Activated CD4-positive, alpha-beta T cell treated with anti-CD3 and anti-CD28 coated beads for 24 hours (primary cell): ENCODE results near the gene EEF1AKMT1.

Experiments
- DNase-seq, 2 donors: peaks; one replicate each; pipeline ENCODE4 v3.0.0-alpha.2; 2020; ENCODE audit warnings: low read depth in 2 of 2

The EEF1AKMT1 gene

DNA sequence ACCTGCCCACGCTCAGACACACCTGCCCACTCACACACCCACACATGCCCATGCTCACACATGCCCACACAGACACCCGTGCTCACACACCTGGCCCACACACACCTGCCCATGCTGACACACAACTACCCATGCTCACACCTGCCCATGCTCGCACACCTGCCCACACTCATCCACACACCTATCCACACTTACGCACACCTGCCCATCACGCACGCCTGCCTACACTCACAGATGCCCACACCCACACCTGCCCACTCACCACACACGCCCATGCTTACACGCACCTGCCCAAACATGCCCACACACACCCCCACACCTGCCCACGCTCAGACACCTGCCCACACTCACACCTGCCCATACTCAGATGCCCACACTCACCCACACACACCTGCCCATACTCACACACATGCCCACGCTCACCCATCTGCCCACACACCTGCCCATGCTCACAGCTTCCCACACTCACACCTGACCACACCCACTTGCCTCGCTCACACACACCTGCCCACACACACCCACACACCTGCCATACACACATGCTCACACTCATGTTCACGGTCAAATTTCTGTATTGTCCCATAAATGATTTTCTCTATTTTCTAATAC is 54.7 kb downstream of the EEF1AKMT1 start:
- DNase-seq = no peak

DNA sequence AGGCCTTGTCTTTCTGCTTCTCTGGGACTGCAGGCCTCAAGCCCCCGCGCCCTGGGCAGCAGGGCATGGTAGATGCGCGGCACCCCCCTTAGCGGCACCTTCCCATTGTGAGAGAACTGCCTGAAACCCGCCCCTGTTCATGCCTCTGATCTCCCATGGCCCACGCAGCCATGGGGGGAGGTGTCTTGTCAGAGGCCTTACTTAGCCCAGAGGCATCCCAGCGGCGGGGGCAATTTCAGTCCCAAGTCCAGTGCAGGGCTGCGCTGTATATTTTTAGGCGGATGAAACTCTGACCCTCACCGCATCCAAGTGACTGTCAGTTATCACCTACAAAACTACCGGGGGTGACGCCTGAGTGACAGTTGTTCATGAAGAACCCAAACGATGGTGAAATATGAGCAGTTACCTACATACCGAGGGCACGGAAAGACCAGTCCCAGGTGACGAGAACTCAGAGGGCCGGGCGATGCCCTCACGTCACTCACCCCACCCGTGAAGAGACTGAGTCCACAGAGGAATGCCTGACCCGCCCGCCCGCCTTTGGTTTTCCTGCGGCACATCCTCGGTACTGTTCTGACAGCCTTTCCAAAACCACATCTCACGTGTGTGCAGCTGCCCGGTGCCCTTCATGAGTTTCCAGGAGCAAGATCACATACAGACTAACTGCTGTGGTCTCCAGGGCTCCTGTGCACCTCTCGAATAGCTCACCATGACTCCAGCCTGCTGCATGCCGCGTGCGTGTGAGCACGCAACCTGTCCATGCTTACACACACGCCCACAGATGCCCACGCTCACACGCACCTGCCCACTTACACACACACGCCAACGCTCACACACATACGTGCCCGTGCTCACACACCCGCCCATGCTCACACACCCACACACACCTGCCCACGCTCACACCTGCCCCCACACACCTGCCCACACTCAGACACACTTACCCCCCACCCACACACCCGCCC is 55.9 kb downstream of the EEF1AKMT1 start:
- no peak for DNase-seq

DNA sequence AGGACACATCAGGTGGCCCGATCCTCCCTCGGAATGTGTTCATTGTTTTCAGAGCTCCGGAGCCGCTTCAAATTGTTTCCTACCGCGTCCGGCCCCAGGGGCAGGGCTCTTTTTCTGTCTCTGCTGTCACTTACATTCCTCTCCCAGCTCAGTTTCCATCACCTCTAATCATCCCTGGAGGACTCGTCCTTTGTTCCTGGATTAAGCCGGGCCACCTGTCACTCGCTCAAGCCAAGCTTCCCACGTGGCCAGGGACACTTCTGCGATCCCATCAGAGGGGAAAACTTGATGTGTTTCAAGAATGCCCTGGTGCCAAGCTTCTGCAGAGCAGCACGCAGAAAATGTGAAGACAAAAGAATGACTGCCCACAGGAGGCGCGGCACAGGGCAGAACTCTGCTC is 56.8 kb downstream of the EEF1AKMT1 start:
- DNase-seq = no peak

DNA sequence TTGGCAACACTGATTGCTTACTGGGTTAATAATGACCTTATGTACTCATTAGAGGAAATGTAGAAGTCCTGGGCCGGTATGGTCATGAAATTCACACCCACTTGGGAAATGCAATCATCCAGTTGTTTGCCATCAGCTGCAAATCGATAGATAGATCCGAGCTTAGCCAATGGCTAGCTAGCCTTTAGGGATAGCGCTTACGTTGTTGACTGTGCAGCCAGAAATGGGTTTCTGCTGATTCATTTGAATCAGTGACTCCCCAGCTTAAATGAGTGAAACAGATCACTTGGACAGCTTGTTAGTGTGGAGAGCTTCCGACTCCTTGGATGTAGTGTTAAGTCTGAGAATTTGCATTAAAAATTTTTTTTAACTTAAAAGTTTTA is 58.4 kb downstream of the EEF1AKMT1 start:
- DNase-seq = no peak

DNA sequence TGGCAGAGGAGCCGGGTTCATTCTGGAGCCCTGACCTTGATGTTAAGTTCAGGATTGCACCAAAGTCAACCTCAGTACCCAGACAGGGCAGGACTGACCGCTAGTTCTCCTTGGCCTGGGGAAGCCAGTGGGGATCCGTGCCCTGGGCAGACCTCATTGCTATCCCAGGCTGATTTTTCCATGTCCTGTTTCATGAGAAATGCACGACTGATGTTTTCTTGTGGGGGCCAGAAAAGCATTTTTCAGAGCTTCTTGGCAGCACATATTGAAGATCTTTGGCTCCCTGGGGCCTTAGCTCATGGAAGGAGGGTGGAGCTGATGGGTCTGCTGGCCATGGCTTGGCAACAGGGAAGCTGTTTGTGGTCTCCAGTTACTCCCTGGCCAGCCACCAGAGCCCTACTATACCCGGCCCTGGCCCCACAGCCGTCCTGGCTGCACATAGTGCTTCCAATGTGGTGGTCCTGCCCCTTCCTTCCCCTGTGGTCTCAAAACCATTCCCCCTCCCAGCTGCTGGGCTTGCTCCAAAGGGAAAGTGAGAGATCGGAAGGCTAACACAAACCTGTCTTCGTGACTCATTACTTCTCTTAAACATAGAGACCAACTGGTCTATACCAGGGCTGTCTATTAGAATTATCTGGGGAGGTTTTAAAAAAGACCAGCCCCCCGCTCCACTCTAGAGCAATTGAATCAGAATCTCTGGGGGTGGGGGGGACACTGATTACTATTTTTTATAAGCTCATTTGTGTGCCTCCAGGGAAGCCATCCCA is 59.0 kb downstream of the EEF1AKMT1 start:
- DNase-seq = no peak

DNA sequence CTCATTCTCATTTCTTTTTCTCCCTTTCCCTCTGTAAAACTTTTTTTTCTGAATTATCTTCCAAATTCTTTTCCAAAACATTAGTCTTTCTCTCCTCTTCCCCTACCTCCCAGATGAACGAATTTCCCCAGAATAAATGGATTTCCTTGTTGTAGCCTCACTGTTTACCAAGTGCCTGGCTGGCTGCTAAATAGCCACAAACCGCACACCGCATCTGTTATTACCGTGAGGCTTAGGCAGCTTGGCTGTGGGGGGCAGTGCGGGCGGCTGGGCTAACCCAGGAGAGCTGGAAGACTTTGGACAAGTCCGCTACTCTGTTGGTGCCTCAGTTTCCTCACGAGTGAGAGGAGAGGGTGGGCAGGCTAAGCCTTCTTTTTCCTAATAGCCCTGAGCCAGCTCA is 59.6 kb downstream of the EEF1AKMT1 start:
- no peak for DNase-seq

DNA sequence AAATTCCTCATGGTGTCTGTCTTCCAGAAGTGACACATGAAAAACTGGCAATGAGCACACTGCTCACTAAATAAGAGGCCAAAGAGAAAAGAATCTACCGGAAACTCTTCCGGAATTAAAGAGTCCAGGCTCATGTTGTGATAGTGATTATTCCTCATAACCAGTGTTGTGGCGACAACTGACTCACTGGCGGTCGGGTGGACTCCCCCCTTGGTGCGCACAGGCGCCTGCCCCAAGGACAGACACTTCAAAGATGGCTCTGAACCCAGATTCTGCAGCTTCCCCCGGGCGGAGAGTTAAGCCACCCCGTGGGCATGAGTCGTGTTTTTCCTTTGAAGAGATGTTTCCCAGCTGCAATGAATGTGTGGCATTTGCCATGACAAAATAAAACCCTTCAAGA is 60.0 kb downstream of the EEF1AKMT1 start:
- no peak for DNase-seq

DNA sequence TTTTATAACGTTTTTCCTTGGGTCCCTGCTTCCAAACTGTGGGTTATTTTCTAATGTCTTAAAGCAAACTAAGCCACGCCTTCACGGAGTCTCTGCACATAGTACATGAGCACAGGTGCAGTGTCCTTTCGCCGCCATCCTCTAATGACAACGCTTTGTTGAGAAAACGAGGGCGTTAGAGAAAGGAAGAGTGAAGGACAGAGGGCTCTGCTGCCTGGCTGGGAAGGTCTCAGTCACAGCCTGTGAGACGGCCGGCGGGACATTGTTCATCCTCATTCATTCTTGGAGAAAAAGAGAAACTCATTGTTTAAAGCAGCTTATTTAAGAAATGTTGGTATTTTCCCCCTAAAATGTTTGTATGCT is 60.8 kb downstream of the EEF1AKMT1 start:
- no peak for DNase-seq

DNA sequence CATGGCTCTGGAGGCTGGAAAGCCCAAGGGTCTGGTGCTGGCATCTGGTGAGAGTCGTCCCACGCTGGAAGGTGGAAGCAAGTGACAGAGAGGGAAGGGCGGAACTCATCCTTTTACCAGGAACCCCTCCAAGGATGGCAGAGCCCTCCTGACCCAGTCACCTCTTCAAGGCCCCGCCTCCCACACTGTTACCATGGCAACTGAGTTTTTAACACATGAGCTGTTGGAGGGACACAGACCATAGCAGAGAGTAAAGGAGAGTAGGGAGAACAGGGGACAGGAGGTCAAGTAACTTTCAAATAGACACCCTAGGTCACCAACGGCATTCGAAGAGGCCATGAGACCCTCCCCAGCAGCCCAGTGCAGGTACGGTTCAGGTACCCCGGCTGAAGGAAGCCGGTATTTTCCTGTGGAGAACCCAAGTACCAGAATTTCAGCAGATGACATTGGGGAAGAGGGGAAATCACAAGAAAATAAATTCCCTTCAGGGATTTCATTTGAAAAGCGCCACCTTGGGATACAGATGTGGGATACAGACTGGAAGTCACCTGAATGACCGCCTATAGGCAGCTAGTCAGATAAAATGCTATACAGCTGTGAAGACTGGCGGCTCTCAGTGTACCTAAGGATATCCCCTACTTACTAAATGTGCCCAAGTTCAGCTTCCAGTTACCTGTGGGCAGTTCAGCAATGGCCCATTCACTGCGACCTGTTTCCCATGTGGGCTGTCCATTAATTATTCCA is 62.3 kb downstream of the EEF1AKMT1 start:
- no peak for DNase-seq

DNA sequence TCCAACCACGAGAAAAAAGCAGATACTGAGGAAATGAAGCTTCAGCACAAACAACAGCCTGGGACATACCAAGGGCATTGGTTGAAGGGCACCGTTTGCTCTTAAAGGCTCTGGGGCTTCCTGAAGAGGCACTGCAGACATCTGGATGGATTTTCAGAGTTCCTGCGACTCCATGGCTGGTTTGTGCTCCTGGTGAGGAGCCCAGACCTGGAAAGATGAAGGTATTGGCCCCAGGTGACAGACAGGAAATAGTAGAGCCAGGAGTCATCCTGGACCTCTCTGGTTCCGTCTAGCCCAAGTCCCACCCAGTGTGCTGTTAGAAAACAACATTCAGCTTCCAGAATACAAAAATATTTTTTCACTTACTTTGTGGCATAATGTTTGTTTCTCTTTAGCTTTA is 64.0 kb downstream of the EEF1AKMT1 start:
- no peak for DNase-seq

DNA sequence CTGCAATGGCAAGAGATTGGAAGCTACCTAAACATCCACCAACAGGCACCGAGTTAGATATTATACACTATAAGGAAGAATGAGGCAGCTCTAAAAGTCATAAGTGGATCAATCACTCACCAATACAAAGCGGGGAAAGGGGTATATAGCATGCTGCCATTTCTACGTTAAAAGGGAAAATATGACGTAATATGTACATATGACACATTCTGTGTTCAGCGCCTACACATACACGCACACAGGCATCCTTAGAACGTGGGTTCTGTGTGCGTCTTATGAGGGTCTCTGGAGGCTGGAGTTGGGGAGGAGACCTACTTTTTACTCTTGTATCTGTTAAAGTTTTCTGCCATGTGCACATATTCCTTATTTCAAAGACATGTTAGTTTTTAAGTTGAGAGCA is 64.4 kb downstream of the EEF1AKMT1 start:
- DNase-seq = no peak

DNA sequence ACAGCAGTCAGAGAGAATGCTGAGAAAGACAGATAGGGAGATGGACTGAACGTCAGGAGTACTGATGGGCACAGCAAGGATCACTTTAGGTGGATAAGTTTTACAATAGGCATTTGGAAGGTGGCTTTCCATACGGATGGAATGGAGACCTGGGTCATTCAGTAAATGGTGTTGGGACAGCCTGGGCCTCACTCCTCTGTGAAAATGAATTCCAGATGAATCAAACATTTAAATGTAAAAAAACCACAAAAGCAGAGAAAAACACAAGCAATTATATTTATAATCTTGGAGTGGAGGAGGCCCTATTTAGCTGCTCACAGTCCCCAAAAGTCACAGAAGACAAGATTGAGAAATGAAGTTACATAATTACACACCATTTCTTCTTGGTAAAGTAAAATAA is 65.5 kb downstream of the EEF1AKMT1 start:
- DNase-seq = no peak

DNA sequence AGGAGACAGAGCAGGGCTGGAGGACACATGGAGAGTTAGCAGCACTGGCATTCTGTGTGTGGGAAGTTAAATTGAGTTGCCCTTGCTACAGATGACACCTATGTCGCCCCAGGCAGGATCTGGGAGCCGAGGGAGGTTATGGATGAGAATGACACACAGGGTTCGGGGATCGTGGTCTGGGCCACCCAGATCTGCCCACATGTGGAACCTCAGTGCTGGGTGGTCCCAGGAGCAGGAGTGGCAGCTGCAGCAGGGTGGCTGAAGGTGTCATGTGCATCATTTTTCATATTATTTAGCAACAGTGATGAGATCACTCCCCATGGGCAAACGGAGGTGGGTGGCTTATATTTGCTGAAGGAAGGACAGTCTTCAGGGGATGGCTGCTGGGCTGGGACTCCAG is 67.1 kb downstream of the EEF1AKMT1 start:
- no peak for DNase-seq

DNA sequence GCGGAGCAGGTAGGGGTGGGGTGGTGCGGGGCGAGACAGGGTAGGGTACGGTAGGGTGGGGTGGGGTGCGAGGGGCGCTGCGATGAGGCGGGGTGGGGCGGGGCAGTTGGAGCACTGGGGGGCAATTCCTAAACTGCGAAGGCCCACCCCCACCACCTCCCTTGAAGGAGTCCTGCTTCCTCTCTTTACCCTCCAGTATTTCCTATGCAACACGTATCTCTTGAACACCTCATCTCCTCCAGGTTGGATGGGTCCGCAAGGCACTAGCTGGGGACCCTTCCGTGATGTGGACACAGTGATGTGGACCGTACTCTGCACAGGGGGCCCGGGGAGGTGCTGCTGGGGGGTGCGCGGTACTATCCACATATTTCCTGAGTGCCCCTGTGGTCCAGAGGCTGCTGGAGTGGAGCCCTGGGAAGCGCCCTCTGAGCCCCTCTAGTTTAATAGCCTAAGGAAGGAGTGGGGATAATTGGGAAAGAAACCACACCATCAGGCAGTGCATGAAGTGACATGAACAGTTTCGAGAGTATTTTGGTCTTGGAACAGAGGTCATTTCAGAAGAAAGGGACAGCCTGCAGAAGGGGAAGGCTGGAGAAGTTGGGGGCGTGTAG is 69.2 kb downstream of the EEF1AKMT1 start:
- DNase-seq = no peak

DNA sequence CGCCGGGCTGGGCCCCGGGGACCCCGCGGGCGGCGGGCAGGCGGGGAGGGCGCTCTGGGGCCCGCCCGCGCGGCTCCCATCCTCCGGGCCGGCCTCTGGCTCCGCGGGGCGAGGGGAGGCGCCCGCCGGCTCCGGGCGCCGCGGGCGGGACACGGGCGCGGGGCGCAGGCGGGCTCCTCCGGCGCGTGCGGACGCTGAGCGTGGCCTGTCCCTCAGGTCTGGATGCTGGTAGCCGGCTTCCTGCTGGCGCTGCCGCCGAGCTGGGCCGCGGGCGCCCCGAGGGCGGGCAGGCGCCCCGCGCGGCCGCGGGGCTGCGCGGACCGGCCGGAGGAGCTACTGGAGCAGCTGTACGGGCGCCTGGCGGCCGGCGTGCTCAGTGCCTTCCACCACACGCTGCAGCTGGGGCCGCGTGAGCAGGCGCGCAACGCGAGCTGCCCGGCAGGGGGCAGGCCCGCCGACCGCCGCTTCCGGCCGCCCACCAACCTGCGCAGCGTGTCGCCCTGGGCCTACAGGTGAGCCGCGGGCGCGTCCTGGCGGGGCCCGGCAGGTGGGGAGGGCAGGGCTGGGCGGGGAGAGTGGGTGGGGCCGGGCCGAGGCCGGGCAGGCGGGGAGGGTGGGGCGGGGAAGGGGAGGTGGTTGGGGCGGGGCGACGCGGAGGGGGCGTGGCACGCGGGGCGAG is 69.8 kb downstream of the EEF1AKMT1 start:
- peak; percentile 49 to 52 for DNase-seq

DNA sequence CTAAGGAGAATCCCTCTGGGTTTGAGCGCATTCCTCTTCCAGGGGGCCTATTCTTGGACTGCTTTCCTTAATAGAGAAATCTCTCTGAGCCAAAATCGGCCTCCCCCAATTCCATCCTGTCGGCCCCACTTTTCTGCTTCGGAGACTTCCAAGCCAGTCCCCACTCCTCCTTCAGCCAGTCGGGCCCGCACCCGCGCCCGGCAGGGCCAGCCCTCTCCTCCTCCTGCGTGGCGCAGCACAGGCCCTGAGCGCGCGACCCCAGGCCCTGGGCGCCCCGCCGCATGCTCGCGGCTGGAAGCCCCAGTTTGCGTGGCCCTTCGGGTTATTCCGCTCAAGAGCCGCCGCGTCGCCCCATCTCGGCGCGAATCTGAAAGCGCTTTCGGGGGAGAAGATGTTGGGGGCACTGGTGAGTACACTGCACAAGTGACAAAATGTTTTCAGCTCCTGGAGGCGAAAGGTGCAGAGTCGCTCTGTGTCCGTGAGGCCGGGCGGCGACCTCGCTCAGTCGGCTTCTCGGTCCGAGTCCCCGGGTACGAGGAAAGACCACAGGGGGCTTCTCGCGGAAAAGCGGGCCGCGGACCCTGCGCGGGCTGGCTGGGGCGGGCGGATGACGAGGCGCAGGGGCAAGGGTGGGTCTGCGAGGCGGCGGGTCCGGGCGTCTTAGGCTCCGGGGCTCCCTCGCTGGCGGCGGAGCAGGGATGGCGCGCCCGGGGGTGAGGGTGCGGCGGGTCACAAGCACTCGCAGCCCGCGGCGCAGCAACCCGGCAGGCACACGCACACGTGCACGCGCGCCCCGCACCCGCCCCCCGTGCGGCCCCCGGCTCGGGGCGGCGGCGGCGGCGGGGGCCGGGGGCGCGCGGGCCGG is 70.6 kb downstream of the EEF1AKMT1 start, which contains the start of gene IL17D:
TSS of gene IL17D (plus strand) at position 785 of the 865 bp plus-strand sequence. CDS start 303 bp downstream, outside the sequence.
- peak in 1 of 2 donors; percentile 11 for DNase-seq

DNA sequence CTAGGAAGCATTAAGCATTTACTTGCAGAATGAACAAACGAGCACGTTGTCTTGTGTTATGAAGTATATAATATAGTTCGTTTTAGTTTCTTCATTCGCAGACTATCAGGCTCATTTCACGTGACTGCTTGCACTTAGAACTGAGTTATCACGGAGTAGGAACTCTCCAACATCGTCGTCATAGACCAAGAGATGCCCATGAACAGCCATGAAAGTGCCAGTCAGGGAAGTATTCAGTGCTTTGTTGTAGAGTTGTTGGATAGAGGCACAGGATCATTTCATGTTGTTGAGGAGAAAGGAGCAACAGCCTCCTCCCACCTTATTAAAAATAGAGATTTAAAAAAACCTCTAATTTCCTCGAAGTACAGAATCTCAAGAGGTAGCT is 71.2 kb downstream of the EEF1AKMT1 start:
- DNase-seq = no peak

DNA sequence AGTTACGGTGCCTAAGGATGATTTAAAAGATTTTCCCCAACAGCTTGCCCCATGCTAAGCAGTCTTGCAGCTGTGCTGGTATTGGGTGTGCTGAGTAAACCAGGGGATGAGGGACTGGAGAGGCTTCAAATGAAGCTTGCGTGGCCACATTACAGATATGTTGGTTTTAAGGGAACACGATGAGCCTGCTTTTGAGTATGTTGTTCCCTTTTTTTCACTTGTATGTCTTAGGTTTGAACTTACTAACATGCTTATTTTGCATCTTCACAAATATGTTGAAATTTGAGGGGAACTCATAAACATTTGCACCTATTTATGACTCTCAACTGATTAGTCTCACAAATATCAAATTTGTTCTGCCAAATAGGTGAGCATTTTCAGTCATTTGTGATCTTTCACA is 72.3 kb downstream of the EEF1AKMT1 start:
- DNase-seq = no peak

DNA sequence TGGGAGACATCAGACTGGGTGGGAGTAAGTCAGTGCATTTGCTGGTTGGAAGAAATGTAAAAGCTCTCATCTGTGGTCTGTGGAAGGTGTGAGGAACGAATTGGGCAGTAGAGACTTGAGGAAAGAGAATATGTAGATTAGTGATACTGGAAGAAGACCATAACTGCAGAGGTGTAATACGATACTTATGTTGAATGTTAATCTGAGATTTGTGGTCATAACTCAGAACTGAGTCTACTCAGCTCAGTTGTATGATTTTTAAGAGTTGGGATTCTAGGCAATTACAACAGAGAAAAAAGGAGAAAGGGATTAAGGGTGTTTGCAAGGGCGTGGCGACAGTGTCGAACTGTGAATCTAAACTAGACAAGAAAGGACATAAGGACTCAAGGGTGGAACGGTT is 73.5 kb downstream of the EEF1AKMT1 start:
- DNase-seq = no peak

DNA sequence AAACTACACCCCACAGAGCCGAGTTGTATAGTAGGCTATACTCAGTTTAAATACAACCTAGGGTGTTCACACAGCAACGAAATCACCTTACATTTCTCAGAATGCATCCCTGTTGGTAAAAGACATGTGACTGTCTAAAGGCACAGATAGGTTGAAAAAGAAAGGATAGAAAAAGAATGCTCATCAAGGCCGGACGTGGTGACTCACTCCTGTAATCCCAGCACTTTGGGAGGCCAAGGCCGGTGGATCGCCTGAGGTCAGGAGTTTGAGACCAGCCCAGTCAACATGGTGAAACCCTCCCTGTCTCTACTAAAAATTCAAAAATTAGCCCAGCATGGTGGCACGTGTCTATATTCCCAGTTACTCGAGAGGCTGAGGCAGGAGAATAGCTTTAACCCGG is 74.0 kb downstream of the EEF1AKMT1 start:
- DNase-seq = no peak
